Epithelial cell of esophagus (primary cell): Measurements from ENCODE around the gene TNNT3.

Source experiments
- DNase-seq: peaks from one replicate; pipeline ENCODE4 v3.0.0; 2010; ENCODE audit warnings: low read depth
- H3K4me3 ChIP-seq: 2 replicates; pipeline ENCODE4 v1.5.1; 2011; ENCODE audit warnings: mild to moderate bottlenecking, low read length, control low read depth
- TF ChIP-seq, protein P1 (sequence below): IDR thresholded peaks from 2 replicates; pipeline ENCODE4 v1.5.1; 2011; ENCODE audit warnings: low read depth, mild to moderate bottlenecking, low read length, control low read depth, inconsistent platforms; ENCODE audit not compliant: insufficient read depth; ENCODE audit errors: missing control alignments

Gene TNNT3

DNA sequence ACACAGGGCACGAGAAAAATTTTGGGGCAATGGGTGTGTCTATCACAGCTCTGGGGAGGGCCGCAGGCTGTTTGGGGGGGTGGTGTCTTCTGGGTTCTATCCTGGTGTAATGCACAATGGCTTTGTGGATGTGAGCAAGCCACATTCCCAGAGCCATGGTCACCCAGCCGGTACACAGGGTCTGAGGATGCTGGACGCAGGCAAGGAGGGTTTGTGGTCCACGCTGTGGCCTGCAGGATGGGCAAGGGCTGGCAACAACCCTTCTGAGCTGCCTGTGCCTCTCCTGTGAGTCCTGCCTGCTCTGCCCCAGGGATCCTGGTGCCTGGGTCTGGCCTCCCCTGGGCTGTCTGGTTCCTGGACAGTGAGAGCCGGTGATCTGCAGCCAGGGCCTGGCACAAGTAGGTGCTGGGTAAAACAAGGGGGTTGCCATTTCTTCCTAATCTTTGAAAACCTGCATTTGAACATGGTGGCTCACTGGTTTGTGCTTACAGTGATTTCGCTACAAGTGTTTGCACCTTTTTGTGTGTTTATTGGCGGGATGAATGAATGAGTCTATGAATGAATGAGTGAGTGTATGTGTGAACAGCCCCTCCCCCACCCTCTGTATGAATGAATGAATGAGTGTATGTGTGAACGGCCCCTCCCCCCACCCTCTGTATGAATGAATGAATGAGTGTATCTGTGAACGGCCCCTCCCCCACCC, 23.2 kb downstream of the TNNT3 start:
- H3K4me3 ChIP-seq = no peak overlapping the region
- TF ChIP-seq, protein P1, sequence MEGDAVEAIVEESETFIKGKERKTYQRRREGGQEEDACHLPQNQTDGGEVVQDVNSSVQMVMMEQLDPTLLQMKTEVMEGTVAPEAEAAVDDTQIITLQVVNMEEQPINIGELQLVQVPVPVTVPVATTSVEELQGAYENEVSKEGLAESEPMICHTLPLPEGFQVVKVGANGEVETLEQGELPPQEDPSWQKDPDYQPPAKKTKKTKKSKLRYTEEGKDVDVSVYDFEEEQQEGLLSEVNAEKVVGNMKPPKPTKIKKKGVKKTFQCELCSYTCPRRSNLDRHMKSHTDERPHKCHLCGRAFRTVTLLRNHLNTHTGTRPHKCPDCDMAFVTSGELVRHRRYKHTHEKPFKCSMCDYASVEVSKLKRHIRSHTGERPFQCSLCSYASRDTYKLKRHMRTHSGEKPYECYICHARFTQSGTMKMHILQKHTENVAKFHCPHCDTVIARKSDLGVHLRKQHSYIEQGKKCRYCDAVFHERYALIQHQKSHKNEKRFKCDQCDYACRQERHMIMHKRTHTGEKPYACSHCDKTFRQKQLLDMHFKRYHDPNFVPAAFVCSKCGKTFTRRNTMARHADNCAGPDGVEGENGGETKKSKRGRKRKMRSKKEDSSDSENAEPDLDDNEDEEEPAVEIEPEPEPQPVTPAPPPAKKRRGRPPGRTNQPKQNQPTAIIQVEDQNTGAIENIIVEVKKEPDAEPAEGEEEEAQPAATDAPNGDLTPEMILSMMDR = no peak
- DNase-seq = no peak

DNA sequence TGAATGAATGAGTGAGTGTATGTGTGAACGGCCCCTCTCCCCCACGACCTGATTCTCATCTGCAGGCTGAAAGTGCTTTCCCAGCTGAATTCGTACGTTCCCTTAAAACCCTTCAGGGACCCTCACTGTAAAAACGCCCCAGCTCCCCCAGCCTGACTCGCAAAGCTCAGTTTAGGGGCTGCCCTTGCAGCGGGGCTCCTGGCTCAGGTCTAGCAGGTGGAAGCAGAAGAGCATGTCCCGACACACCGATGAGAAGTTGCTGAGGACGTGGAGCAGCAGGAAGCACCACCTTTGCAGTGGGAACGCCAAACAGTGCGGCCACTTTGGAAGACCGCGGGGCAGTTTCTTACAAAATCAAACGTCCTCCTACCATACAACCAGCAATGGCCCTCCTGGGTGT, 24.1 kb downstream of the TNNT3 start:
- TF ChIP-seq, protein P1 = no peak
- H3K4me3 ChIP-seq = no peak overlapping the region
- DNase-seq = peak; percentile 45

DNA sequence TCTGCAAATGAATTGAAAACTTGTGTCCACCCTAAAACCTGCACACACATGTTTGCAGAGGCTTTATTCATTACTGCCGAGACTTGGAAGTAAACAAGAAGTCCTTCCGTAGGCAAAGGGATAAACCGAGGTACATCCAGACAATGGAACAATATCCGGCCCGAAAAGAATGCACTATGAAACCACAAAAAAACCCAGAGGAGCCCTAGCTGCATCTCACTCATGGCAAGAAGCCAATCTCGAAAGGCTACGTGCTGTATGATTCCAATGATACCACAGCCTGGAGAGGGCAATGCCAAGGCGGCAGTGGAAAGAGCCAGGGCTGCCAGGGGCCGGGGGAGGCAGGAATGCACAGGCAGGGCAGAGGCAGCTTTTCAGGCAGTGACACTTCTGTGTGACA, 24.5 kb downstream of the TNNT3 start:
- H3K4me3 ChIP-seq = no peak overlapping the region
- peak; percentile 57 for DNase-seq

DNA sequence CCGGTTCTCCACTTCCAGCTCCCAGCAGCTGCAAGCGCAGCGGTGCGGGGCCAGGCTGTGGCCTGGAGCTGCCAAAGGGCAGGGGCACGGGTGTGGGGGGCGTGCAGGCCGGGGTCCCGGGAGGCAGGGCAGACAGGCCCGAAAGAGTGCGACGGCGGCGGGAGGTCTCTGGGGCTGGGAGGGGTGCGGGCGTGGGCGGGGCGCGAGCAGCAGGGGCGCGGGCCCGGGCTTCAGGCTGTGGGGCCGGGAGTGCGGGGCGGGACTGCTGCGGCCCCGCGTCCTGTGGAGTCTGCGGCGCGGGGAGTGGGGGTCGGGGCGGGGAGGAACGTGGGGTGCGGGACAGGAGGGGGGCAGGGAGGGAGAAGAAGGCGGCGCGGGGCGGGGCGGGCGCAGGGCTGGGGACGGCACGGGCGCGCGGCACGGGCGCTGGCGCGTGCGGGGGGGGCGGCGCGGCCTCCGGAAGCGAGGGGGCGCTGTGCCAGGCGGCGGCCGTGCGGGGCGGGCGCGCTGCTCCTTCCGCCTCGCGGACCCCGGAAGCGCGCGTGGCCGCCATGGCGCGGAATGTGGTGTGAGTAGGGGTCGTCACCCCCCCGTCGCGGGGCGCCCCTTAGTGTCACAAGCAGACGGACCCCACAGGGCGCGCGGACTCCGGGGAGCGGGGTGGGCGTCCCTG, 27.4 kb downstream of the TNNT3 start, which contains the start of gene MRPL23:
Gene MRPL23 (plus strand): TSS at position 521 of the 673 bp plus-strand sequence. CDS start 31 bp downstream, at position 552.
- no peak for DNase-seq
- TF ChIP-seq, protein P1 = no peak

More for the DNA sequence above, 24.5 kb downstream of the TNNT3 start:
- TF ChIP-seq, protein P1 = no peak

DNA sequence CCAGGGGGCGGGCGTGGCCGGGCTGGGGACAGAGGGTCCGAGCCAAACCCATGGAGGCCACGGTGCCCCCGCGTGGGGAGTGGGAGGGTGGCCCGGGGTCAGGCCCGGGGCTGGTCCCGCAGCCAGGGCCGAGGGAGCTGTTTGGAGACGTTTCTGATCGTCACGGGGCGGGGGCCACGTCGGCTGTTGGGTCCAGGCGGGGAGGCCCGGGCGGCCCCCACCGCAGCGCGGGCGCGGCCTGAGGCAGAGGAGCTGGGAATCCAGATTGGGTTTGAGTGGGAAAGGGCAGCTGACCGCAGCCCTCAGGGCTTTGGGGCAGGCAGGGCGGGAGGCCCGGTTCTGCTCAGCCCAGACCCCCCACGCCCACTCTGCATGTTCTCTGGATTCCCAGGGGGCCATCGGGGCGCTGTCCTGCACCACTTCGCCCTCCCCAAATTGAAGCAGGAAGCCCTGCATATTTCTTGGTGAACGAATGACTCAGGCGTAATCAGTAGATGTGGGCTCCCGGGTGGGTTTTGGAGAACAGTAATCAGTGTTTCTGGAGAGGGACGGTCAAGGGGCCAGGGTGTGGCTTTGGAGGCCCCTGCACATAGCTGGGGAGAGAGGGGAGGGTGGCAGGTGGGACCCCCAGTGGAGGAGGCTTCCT, 28.2 kb downstream of the TNNT3 start:
- TF ChIP-seq, protein P1 = no peak
- DNase-seq = no peak
- H3K4me3 ChIP-seq = no peak overlapping the region

More for the DNA sequence above, 27.4 kb downstream of the TNNT3 start, which contains the start of gene MRPL23:
- no peak within 1 kb of the TSS for H3K4me3 ChIP-seq

DNA sequence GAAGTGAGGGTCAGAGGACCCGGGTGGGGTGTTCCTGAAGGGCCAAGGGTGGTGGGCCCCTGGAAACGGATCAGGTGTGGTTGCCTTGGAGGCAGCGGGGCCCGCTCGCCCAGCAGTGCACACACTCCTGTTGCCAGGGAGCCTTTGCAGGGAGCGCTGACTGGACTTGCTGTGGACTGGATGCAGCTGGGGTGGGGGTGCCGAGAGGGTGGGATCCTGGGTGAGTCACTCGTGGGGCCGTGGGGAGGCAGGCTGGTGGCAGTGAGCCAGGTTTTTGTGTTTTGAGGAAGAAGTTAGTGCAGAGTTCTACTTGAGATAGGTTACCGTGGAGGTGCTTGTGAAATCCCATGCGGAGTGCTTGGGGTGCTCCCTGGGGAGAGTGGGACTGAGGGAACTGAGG, 28.9 kb downstream of the TNNT3 start:
- TF ChIP-seq, protein P1 = no peak
- no peak overlapping the region for H3K4me3 ChIP-seq
- DNase-seq = no peak
